H54 (cell line): ENCODE measurements around the gene DTX1.

Experiments
- DNase-seq: peaks from one replicate; pipeline ENCODE4 v3.0.0; 2011; ENCODE audit warnings: low spot score, mixed read lengths; ENCODE audit not compliant: insufficient read length
- FAIRE-seq: peaks from 3 replicates; lab custom pipeline; 2011; peaks lifted over from hg19 to GRCh38; lab: Jason Lieb, UNC
- POLR2A ChIP-seq: IDR thresholded peaks from 2 replicates; pipeline ENCODE4 v1.6.1; 2011; ENCODE audit warnings: low read depth, mild to moderate bottlenecking, low read length

DTX1 gene

GRCh38 chr12:113043240-113043639 is 13.3 kb upstream of the DTX1 start:
- no peak for DNase-seq

GRCh38 chr12:113044516-113044915 is 12.0 kb upstream of the DTX1 start:
- no peak for TF ChIP-seq POLR2A
- no peak for DNase-seq
- no peak for FAIRE-seq

More at GRCh38 chr12:113043240-113043639, 13.3 kb upstream of the DTX1 start:
- FAIRE-seq = no peak
- TF ChIP-seq POLR2A = no peak

- TF ChIP-seq POLR2A = no peak
- no peak for FAIRE-seq
- peak; percentile 86 for DNase-seq
Measured at GRCh38 chr12:113048716-113049127, 7.8 kb upstream of the DTX1 start.

- DNase-seq (no peak), FAIRE-seq (no peak)
- no peak for TF ChIP-seq POLR2A
Measured at GRCh38 chr12:113049976-113050742, 6.4 kb upstream of the DTX1 start.

GRCh38 chr12:113050795-113051194 is 5.7 kb upstream of the DTX1 start:
- FAIRE-seq (no peak), DNase-seq (no peak)
- no peak for TF ChIP-seq POLR2A

- FAIRE-seq = no peak
- DNase-seq = no peak
- no peak for TF ChIP-seq POLR2A
Measured at GRCh38 chr12:113051759-113052158, 4.8 kb upstream of the DTX1 start.

GRCh38 chr12:113052326-113052725 is 4.2 kb upstream of the DTX1 start:
- FAIRE-seq = no peak
- no peak for TF ChIP-seq POLR2A
- no peak for DNase-seq

- no peak for TF ChIP-seq POLR2A
- FAIRE-seq = no peak
- no peak for DNase-seq
Measured at GRCh38 chr12:113054948-113055486, 1.5 kb upstream of the DTX1 start.

- TF ChIP-seq POLR2A = no peak
- FAIRE-seq (no peak), DNase-seq (no peak)
Measured at GRCh38 chr12:113055594-113056380, 743 bp upstream of the DTX1 start.

GRCh38 chr12:113056381-113056630 is 224 bp upstream of the DTX1 start:
- FAIRE-seq (no peak), DNase-seq (no peak)
- no peak for TF ChIP-seq POLR2A

- TF ChIP-seq POLR2A = no peak
- DNase-seq (no peak), FAIRE-seq (no peak)
Measured at GRCh38 chr12:113057565-113058485, 1.3 kb downstream of the DTX1 start.

- FAIRE-seq (no peak), DNase-seq (no peak)
- no peak for TF ChIP-seq POLR2A
Measured at GRCh38 chr12:113058553-113058952, 2.0 kb downstream of the DTX1 start.

GRCh38 chr12:113059071-113059595 is 2.6 kb downstream of the DTX1 start:
- no peak for TF ChIP-seq POLR2A
- DNase-seq (no peak), FAIRE-seq (no peak)
